Prostate gland (tissue), 2 donors: ENCODE measurements around the gene GGT5. TPM values are rescaled to one million over a fixed set of nuclear protein-coding genes. Genes with fewer than 3 reads are reported as not detected.
A peak's percentile ranks its signal among the peaks of the same experiment; 100 is the strongest.
"Not testable (repeated sequence)": the region's sequence is repeated elsewhere in the genome, so short reads cannot be mapped to it uniquely, and the experiment has no call there.

Source experiments
- DNase-seq: peaks from one replicate; pipeline ENCODE4 v3.0.0-alpha.2; 2019; ENCODE audit warnings: low spot score
- H3K27ac ChIP-seq, 2 donors: fragments of 200-600 bp; sonication (generic); 2 replicates each; pipeline ENCODE4 v1.5.1; 2017 to 2019
- H3K27me3 ChIP-seq: fragments of 200-600 bp; sonication (generic); replicated peaks from 2 replicates; pipeline ENCODE4 v1.5.1; 2019; ENCODE audit not compliant: insufficient read depth
- H3K36me3 ChIP-seq, 2 donors: fragments of 200-600 bp; sonication (generic); 1 replicate in 1 of 2; 2 replicates in 1 of 2; pipeline versions ENCODE4 v1.5.1 to v1.8.1; 2017 to 2019
- H3K4me1 ChIP-seq: fragments of 200-600 bp; sonication (generic); replicated peaks from 2 replicates; pipeline ENCODE4 v1.5.1; 2019
- H3K4me3 ChIP-seq, 2 donors: fragments of 200-600 bp; sonication (generic); 2 replicates each; pipeline ENCODE4 v1.5.1; 2017 to 2019
- H3K9me3 ChIP-seq: fragments of 200-600 bp; sonication (generic); 2 replicates; pipeline ENCODE4 v1.5.1; 2017
- CTCF ChIP-seq, 4 experiments: fragments of 200-600 bp in 2 of 4; fragments of 450-650 bp in 2 of 4; sonication (generic) in 2 of 4; IDR thresholded peaks; 1 replicate in 3 of 4; 2 replicates in 1 of 4; pipeline ENCODE4 v1.5.1; 2016 to 2019; ENCODE audit warnings: antibody characterized with exemption in 4 of 4, mild to moderate bottlenecking in 2 of 4, moderate library complexity in 2 of 4
- POLR2A ChIP-seq: fragments of 450-650 bp; IDR thresholded peaks from one replicate; pipeline ENCODE4 v1.6.1; 2016; ENCODE audit warnings: antibody characterized with exemption, mild to moderate bottlenecking
- POLR2AphosphoS5 ChIP-seq: sonication (generic); formaldehyde crosslinking; IDR thresholded peaks from one replicate; pipeline ENCODE4 v1.6.1; 2017; ENCODE audit warnings: antibody characterized with exemption
- WGBS: methylation state at CpG from one replicate; pipeline ENCODE4 v1.1.5; 2018; 5-methylcytosine and 5-hydroxymethylcytosine counted together
- intact Hi-C: fragments of 100-400 bp; cut with DNase I; formaldehyde crosslinking; loops from one replicate; pipeline ENCODE4 v1.14.2; 2022
- total RNA-seq, 2 donors: library from RNA; depleted of rRNA; stranded (reverse); fragments of >200 nt; gene quantifications; one replicate each; pipeline ENCODE4 v1.1.0, GENCODE V29; 2016

The GGT5 gene
- total RNA-seq, 2 donors from 2014 or later = 19.2 to 39.7 TPM

DNA sequence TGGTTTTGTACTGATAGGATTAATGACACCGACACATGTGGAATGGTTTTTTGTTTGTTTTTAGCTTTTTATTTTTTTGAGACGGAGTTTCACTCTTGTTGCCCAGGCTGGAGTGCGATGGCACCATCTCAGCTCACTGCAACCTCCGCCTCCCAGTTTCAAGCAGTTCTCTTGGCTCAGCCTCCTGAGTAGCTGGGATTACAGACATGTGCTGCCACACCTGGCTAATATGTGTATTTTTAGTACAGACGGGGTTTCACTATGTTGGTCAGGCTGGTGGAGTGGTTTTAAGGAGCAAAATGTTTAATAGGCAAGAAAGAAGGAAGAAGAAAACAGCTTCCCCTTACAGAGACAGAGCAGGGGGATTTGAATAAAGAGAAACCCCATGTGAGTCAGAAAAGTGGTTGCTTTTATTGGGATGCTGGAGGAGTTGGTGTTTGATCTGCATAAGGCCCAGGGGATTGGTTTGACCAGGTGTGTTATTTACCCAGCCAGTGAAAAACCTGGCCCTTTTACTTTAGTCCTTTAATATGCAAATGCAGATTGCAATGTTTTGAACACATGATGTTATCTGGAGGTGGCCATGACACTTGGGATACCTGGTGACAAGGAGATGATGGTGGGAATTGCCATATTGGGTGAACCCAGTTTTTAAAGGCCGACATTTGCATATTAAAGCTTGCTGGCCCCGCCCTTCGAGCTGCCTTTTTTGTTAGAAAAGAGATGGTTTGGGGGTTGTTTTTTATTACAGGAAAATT is 39.3 kb downstream of the GGT5 start:
- no peak for DNase-seq
- intact Hi-C loops = no loop called here
- Histone ChIP-seq H3K27me3 (no peaks in the 10 kb centered on the region), H3K27ac (peak overlapping the region; percentile 79 to 93), H3K36me3 (no peaks in the 10 kb centered on the region), H3K4me3 (no peak overlapping the region), H3K4me1 (peaks cover 10% of the 10 kb centered on the region), H3K9me3 (no peaks in the 10 kb centered on the region)
- TF ChIP-seq POLR2A (no peak), CTCF (IDR thresholded peaks at IDR 0.05) (peak in 1 of 4 experiments; percentile 25), POLR2AphosphoS5 (no peak)
- WGBS = 82% methylated on average over 8 of the region's 8 CpGs

DNA sequence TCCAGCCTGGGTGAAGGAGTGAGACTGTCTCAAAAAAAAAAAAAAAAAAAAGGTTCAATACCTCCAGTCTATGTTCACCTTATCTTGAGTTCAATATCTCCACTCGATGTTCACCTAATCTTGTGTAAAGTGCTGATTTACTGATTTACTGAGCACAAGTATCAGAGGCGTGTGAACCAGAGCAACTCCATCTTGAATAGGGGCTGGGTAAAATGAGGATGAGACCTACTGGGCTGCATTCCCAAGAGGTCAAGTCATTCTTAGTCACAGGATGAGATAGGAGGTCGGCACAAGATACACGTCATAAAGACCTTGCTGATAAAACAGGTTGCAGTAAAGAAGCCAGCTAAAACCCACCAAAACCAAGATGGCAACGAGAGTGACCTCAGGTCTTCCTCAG is 41.0 kb downstream of the GGT5 start:
- H3K4me1 ChIP-seq, DNase-seq, H3K4me3 ChIP-seq, H3K36me3 ChIP-seq, H3K27me3 ChIP-seq, intact Hi-C loops, H3K9me3 ChIP-seq: not testable (repeated sequence)
- peak overlapping the region in 1 of 2 donors; percentile 13 for H3K27ac ChIP-seq
- 91% methylated on average over 5 of the region's 5 CpGs for WGBS

GRCh38 chr22:24201681-24202614 is 42.9 kb downstream of the GGT5 start:
- no peak for TF ChIP-seq CTCF (IDR thresholded peaks at IDR 0.05)
- no peak for TF ChIP-seq POLR2AphosphoS5
- TF ChIP-seq POLR2A = no peak
- no peak for DNase-seq
- H3K27me3 ChIP-seq = no peaks in the 10 kb centered on the region
- no peaks in the 10 kb centered on the region for H3K36me3 ChIP-seq
- H3K4me1 ChIP-seq = peaks cover 5% of the 10 kb centered on the region
- H3K9me3 ChIP-seq = no peaks in the 10 kb centered on the region
- intact Hi-C loops = no loop called here
- no peak overlapping the region for H3K27ac ChIP-seq
- 92% methylated on average over 26 of the region's 26 CpGs for WGBS
- H3K4me3 ChIP-seq = no peak overlapping the region

DNA sequence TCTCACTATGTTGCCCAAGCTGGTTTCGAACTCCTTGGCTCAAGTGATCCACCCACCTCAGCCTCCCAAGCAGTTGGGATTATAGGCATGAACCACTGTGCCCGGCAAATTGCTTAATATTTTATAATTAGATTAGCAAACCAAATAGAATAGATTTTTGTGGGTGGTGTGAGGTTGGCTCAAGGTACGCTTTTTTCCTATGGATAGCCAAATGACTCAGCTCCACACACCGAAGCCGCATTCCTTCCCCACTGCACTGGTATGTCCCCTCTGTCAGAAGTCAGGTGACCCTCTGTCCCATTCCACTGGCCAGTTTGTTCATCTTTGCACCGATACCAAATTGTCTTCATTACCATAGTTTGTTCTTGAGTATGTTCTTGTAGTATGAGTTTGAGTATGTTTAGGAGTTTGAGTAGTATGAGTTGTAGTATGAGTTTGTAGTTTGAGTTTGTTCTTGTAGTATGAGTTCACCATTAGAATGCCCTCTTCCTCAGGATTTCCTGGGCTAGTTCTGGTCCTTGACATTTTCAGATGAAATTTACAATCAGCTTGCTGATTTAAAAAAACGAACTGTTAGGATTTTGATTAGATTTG is 44.2 kb downstream of the GGT5 start:
- Histone ChIP-seq H3K4me3 (no peak overlapping the region), H3K36me3 (no peaks in the 10 kb centered on the region), H3K27me3 (no peaks in the 10 kb centered on the region), H3K4me1 (peaks cover 4% of the 10 kb centered on the region), H3K9me3 (no peaks in the 10 kb centered on the region), H3K27ac (no peak overlapping the region)
- no peak for TF ChIP-seq CTCF (IDR thresholded peaks at IDR 0.05)
- TF ChIP-seq POLR2AphosphoS5 = no peak
- no peak for TF ChIP-seq POLR2A
- intact Hi-C loops = no loop called here
- WGBS = 87% methylated on average over 7 of the region's 7 CpGs
- DNase-seq = no peak

- no peak for DNase-seq
- Histone ChIP-seq H3K4me1 (peaks cover 6% of the 10 kb centered on the region), H3K27me3 (no peaks in the 10 kb centered on the region), H3K9me3 (no peaks in the 10 kb centered on the region), H3K27ac (peak overlapping the region; percentile 70 to 83), H3K36me3 (no peaks in the 10 kb centered on the region), H3K4me3 (no peak overlapping the region)
- intact Hi-C loops = no loop called here
- 84% methylated on average over 6 of the region's 6 CpGs for WGBS
- no peak for TF ChIP-seq POLR2A
These were observed 46.2 kb downstream of the GGT5 start for GRCh38 chr22:24198682-24199052.
